ENCODE results near the gene BCAR1.

Gene BCAR1

DNA sequence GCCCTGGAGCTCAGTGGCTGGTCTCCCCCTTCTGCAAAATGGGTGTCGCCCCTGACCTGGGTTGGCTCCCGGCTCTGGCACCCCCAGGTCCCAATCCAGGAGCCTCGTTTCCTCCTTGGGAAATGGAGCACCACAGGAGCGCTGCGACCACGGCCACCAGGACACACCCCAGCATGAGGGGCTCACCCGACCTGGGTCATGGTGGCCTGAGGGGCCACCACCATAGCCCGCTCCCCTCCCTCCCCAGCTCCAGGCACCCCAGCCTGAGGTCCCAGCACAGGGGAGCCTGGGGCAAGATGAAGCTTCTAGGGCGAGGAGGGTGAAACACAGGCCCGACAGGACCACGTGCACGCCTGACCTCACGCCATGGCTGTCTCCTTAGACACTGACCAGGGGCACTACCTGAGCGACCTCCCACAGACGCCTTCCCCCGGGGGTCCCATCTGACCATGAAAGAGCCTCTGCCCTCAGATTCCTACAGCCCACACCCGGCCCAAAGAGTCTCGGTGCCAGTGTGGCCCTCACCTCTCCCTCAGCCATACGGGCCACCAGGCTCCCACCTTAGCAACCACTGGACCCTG, 11.8 kb downstream of the BCAR1 start:
- H3K4me3 ChIP-seq (ENCODE audit: low read length): no peak overlapping the region
- TF ChIP-seq, protein P1, sequence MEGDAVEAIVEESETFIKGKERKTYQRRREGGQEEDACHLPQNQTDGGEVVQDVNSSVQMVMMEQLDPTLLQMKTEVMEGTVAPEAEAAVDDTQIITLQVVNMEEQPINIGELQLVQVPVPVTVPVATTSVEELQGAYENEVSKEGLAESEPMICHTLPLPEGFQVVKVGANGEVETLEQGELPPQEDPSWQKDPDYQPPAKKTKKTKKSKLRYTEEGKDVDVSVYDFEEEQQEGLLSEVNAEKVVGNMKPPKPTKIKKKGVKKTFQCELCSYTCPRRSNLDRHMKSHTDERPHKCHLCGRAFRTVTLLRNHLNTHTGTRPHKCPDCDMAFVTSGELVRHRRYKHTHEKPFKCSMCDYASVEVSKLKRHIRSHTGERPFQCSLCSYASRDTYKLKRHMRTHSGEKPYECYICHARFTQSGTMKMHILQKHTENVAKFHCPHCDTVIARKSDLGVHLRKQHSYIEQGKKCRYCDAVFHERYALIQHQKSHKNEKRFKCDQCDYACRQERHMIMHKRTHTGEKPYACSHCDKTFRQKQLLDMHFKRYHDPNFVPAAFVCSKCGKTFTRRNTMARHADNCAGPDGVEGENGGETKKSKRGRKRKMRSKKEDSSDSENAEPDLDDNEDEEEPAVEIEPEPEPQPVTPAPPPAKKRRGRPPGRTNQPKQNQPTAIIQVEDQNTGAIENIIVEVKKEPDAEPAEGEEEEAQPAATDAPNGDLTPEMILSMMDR (conservative IDR thresholded peaks at IDR 0.05; ENCODE audit: low read length): no peak
- DNase-seq (ENCODE audit: low read depth): no peak

DNA sequence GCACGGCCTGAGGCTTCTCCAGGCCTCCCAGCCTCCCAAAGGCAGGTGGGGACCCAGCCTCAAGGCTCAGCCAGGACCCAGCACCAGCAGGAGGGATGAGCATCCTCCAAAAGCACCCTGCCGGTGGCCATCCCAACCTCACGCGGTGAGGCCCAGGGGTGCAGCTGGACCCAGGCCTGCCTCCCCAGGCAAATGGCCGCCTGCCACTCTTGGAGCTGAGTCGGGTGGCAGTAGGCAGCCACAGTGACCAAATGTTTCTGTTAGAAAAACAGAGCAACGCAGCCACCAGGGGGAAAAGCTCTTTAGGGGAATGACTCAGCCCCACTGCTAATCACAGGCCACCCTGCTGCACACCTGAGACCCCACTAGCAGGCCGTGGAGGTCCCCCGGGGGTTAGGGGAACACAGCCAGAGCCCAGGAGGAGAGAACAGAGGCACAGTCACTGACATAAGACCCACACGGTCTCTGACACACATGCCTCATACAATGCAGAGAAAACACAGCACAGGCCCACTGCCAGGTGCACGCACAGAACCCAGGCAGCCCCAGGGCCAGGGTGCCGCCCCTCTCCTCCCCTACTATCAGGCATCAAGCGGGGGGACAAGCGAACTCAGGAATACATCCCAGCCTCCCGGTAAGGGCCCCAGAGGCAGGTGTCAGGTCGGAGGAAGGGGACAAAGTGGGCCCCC, 12.4 kb downstream of the BCAR1 start:
- TF ChIP-seq, protein P1 (conservative IDR thresholded peaks at IDR 0.05; ENCODE audit: low read length): peak; percentile 40
- peak overlapping the region; percentile 15; the same call in 1 of the 2 replicates for H3K4me3 ChIP-seq (ENCODE audit: low read length)
- DNase-seq (ENCODE audit: low read depth): no peak

DNA sequence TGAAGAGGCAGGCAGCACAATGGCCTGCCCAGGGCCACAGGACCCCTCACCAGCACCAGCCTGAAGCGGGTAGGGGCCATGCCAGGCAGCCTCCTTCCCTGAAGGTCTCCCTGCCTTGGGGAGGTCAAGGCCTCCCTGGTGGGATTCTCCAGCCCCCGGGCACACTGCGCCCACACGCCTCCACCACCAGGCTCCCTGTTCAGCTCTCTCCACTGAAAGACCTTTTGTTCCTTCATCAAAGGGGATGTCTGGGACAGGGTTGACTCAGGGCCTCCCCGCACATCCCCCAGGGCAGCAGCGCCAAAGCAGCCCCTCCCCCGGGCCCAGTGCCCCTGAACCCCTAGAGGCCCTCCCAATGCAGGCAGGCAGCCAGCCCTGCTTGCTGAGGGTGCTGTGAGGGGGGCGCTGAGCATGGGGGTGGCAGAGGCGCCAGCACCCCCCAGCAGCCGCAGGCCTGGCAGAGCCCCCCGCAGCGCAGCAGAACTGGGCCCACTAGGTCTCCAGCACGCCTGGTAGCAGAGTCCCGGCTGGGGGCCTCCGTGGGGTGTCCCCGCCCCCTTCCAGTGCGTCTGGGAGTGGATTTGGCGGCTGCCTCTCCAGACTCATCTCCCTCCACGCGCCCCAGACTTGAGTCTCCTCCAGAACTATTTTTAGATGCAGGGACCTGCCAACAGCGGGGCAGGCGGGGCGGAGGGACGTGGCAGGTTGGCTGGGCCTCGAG, 13.1 kb downstream of the BCAR1 start:
- DNase-seq (ENCODE audit: low read depth): peak; percentile 93
- peak overlapping the region; percentile 22 for H3K4me3 ChIP-seq (ENCODE audit: low read length)
- TF ChIP-seq, protein P1 (conservative IDR thresholded peaks at IDR 0.05; ENCODE audit: low read length): no peak

DNA sequence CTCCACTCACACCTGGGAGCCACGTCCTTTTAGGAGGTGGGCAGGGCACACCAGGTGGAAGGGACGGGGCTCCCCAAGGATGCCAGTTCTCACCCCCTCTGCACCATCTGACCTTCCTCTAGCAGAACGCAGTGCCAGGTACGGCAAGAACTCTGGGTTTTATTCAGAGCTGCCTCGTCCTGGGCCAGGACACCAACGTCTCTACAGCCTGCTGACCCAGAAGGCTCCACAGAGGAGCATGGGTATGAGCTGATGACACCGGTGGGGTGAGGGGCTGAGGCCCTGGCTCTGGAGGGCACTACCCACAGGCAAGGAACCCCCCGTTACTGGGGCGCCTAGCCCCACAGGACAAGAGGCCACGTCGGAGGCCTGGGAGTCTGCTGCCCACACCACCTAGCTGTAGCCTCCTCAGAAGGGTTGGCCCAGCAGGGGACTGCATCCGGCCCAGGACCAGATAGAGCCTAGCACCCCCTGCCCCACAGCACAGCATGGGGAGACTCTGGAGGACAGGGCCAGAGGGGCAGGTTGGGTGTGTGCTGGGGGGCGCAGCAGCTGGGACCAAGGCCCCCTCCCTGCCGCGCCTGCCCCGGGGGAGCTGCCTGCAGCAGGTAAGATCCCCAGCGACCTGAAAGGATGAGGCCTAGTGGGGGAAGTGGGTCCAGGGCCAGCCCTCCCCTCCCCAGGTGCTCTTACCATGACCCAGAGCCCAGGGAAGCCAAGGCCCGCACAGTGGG, 13.9 kb downstream of the BCAR1 start:
- no peak for DNase-seq (ENCODE audit: low read depth)

DNA sequence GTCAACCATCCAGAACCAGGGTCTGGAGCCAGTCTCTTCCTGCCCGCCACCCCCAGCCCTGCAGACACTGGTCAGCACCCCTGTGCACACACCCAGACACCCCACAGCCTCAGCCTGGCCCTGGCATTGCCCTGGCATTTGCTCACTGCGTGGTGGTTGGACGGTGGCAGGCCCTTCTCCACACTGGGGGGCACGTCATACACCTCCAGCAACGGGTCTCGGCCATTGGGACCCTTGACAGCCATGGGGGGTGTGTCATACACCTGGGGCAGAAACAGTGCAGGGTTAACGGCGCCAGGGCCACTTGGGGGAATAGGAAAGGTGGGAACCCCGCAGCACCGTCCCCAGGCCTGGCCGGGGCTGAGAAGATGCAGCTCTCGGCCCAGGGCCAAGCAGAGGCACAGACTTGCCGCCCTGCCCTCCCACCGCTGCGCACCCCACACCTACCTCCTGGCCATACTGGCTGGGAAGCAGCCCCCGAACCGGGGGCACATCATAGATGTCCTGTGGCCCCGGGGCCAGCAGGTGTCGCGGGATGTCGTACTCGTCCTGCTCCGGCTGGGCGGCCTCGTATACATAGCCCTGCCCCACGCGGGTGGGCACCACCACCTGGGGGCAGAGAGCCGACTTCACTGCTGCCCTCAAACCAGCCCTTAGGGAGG, 14.6 kb downstream of the BCAR1 start:
- TF ChIP-seq, protein P1 (conservative IDR thresholded peaks at IDR 0.05; ENCODE audit: low read length): no peak
- no peak overlapping the region for H3K4me3 ChIP-seq (ENCODE audit: low read length)
- DNase-seq (ENCODE audit: low read depth): no peak

More for the DNA sequence above, 13.9 kb downstream of the BCAR1 start:
- TF ChIP-seq, protein P1 (conservative IDR thresholded peaks at IDR 0.05; ENCODE audit: low read length): no peak
- no peak overlapping the region for H3K4me3 ChIP-seq (ENCODE audit: low read length)

DNA sequence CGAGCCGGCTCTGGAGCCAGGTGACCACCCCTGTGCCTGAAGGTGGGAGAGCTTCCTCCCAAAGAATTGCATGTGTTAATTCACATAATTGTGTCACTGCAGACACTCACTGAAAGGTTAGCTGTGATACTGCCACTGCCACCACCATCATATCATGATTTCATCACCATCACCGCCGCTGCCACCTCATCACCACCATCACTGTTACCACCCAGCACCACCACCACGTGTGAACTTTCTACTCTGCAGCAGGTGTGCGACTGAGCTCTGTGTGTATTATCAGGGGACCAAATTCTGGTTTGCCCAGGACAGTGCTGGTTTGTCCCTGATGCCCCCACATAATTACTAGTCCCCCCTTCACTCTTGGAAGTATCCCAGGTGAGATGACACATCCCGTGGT, 15.2 kb downstream of the BCAR1 start:
- DNase-seq (ENCODE audit: low read depth): no peak
- no peak overlapping the region for H3K4me3 ChIP-seq (ENCODE audit: low read length)
- TF ChIP-seq, protein P1 (conservative IDR thresholded peaks at IDR 0.05; ENCODE audit: low read length): no peak
